GM19035 (cell line): Measurements from ENCODE around the gene PIK3R5.
A peak's percentile ranks its signal among the peaks of the same experiment; 100 is the strongest.

Source experiments
- ATAC-seq: cut with Tn5 transposase; IDR thresholded peaks from one replicate; pipeline ENCODE4 v1.9.1; 2021; ENCODE audit not compliant: unreplicated experiment

PIK3R5 gene

GRCh38 chr17:8925141-8925540, 40.4 kb downstream of the PIK3R5 start:
- ATAC-seq = no peak

GRCh38 chr17:8924595-8924994, 40.9 kb downstream of the PIK3R5 start:
- ATAC-seq = peak; percentile 68

- no peak for ATAC-seq
These were observed 41.7 kb downstream of the PIK3R5 start for GRCh38 chr17:8923762-8924161.

- ATAC-seq = no peak
These were observed 42.6 kb downstream of the PIK3R5 start for GRCh38 chr17:8922928-8923327.

- ATAC-seq = no peak
These were observed 43.1 kb downstream of the PIK3R5 start for GRCh38 chr17:8922451-8922850.

- no peak for ATAC-seq
These were observed 44.4 kb downstream of the PIK3R5 start for GRCh38 chr17:8921147-8921546.

GRCh38 chr17:8918807-8919465, 46.6 kb downstream of the PIK3R5 start:
- ATAC-seq = no peak

- ATAC-seq = no peak
These were observed 49.0 kb downstream of the PIK3R5 start for GRCh38 chr17:8916466-8916865.

GRCh38 chr17:8914554-8914953, 51.0 kb downstream of the PIK3R5 start:
- no peak for ATAC-seq

GRCh38 chr17:8913879-8914278, 51.6 kb downstream of the PIK3R5 start:
- ATAC-seq = no peak

GRCh38 chr17:8913091-8913490, 52.4 kb downstream of the PIK3R5 start:
- no peak for ATAC-seq

- ATAC-seq = no peak
These were observed 53.2 kb downstream of the PIK3R5 start for GRCh38 chr17:8912084-8912981.

GRCh38 chr17:8910969-8911604, 54.4 kb downstream of the PIK3R5 start:
- ATAC-seq = no peak

GRCh38 chr17:8909586-8910270, 55.8 kb downstream of the PIK3R5 start:
- no peak for ATAC-seq

GRCh38 chr17:8905331-8905730, 60.2 kb downstream of the PIK3R5 start:
- ATAC-seq = no peak

- no peak for ATAC-seq
These were observed 60.8 kb downstream of the PIK3R5 start for GRCh38 chr17:8904686-8905085.

- no peak for ATAC-seq
These were observed 61.3 kb downstream of the PIK3R5 start for GRCh38 chr17:8904201-8904600.

- ATAC-seq = no peak
These were observed 64.6 kb downstream of the PIK3R5 start for GRCh38 chr17:8900626-8901585.

GRCh38 chr17:8900207-8900606, 65.3 kb downstream of the PIK3R5 start:
- no peak for ATAC-seq

GRCh38 chr17:8898636-8899035, 66.9 kb downstream of the PIK3R5 start:
- no peak for ATAC-seq
